GM19193 (cell line): ENCODE results near the gene SKA3.

ENCODE experiments used
- POLR2A ChIP-seq: IDR thresholded peaks from 4 replicates; pipeline ENCODE4 v1.6.1; 2011; ENCODE audit not compliant: insufficient read depth, insufficient read length; ENCODE audit errors: extremely low read depth

The SKA3 gene

DNA sequence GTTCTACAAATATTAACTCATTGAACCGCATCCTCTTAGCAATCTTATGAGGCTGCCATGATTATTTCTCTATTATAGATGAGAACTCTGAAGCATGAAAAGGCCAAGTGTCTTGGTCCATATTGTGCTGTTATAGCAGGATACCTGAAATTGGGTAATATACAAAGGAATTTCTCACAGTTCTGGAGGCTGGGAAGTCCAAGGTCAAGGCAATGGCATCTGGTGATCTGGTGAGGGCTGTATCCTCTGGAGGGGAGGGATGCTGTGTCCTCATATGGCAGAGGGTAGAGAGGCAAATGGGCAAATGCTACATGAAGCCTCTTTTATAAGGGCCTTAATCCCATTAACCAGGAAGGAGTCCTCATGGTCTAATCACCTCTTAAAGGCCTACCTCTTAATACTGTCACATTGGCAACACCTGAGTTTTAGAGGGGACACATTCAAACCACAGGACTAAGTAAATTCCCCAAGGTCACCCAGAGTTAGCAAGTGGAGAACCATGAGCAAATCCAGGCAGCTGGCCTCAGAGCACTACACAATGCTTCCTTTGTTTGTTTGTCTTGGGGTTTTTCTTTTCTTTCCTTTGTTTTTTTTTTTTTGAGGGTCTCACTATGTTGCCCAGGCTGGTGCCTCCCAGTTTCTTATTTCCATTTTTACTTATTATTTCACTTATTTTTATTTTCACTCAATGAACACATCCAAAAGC, 59.1 kb downstream of the SKA3 start:
- TF ChIP-seq POLR2A: no peak

DNA sequence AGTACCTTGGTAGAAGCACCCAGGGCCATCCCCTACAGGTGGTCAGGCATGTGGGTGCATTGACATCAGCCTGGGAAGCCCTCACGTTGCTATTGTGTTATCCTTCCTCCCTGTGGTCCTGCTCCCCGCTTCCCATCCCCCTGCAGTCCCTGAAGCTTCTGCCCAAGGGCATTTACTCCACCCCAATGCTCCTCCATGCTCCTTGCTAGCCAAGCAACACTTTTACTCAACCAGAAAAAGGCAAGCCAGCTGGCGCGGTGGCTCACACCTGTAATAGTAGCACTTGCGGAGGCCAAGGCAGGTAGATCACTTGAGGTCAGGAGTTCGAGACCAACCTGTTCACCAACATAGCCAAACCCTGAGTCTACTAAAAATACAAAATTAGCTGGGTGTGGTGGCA, 60.2 kb downstream of the SKA3 start:
- TF ChIP-seq POLR2A: no peak

DNA sequence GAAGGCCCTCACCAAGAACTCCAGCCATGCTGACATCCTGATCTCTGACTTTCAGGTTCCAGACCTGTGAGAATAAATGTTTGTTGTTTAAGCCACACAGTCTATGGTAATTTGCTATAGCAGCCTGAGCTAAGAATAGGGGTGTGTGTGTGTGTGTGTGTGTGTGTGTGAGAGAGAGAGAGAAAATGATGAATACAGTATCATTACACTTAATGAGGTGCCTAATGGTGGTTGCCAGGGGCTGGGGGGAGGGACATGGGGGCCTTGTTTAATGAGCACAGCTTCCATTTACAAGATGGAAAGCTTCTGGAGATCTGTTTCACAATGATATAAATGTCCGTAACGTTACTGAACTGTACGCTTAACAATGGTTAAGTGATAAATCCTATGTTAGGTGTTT, 61.1 kb downstream of the SKA3 start:
- TF ChIP-seq POLR2A: no peak

DNA sequence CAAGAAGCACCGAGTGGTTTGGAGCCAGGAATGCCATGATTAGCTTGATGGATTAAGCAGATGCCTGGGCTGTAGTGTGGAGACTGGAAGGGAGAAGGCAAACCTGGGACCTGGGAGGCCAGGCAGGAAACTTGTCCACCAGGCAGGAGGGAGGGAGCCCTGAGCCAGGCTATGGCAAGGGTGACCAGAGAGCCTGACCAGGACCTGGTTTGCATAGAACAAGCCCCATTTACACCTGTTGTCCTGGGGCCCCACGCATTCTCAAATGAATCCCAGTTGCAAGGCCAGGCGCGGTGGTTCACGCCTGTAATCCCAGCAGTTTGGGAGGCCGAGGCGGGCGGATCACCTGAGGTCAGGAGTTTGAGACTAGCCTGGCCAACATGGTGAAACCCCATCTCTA, 64.8 kb downstream of the SKA3 start:
- no peak for TF ChIP-seq POLR2A

DNA sequence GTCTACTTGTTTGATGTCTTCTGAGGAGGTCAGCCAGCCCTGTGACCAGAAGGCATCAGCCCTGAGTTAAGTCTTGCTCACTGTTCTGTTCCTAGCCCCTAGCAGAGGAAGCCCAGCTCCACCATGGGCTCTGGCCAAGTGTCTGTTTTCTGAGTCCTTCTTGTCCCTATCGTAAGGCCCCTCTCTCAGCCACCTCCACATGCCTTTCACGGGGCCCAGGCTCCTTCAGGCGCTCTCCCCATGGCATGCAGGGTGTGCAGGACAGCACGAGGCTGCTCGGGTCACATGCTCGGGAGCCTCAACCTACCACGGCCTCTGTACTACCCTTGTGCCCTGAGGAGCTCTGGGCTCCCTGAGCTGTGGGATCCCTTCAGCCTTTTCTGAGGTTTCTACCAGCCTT, 67.2 kb downstream of the SKA3 start:
- TF ChIP-seq POLR2A: no peak

DNA sequence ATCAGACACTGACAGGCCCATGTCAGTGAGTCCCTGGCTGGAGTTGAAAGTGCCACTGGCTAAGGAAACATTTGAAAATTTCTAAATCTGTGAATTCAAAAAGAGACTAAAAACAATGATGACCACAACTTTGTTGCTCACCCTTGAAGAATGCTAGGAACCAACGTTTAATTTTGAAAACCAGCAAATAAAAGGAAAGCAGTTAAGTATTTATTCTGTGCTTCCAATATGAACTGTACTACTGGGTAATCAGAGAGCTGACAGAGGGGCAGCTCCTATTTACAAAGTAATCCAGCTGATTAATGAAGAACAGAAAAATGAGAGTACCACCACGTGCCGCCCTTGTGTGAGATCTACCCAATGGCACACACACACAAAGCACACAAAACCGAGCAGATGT, 70.3 kb downstream of the SKA3 start:
- no peak for TF ChIP-seq POLR2A

DNA sequence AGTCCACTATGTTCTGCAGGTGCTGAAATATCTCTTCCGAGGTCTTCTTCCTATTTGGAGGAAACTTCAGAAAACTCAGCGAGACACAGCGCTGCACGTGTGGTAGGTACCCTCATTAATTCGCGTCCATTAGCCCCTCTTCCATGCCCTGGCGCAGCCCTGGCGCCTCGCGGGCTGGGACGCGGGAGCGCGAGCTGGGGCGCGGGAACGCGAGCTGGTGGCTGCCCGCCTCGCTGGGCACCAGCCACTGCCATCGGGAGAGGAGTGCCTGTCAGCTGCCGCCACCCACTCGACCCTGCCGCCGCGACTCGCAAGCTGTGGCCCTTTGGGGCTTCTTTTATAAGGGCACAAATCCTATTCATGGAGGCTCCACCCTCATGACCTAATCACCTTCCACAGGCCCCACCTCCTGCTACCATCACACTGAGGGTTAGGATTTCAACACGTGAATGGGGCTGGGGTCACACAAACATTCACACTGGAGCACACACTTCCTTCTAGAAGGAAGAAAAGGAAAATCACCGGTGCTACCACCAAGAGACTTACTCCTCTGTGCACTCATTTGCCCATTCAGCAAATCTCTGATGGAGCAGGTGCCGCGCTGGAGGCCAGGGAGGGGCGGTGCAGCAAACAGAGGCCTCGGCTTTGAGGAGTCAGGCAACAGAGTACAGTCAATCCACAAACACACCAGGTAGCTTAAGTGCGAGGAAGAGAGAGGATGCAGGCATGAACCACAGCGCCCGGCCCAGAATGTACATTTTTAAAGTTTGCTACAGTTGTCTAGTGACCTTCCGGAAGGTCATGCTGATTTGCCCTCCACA, 71.9 kb downstream of the SKA3 start:
- TF ChIP-seq POLR2A: no peak
